GM19328 (cell line): ENCODE results near the gene C19orf85.

Source experiments
- ATAC-seq: cut with Tn5 transposase; IDR thresholded peaks from one replicate; pipeline ENCODE4 v1.9.1; 2021; ENCODE audit warnings: mild to moderate bottlenecking, moderate library complexity; ENCODE audit not compliant: unreplicated experiment

The C19orf85 gene

GRCh38 chr19:55478364-55478763 is 13.8 kb upstream of the C19orf85 start:
- no peak for ATAC-seq

- no peak for ATAC-seq
Observed at GRCh38 chr19:55477905-55478304, 13.4 kb upstream of the C19orf85 start.

GRCh38 chr19:55476100-55476775 is 11.7 kb upstream of the C19orf85 start, which contains the start of gene ZNF628:
Gene ZNF628 (plus strand): TSS chr19:55476617. CDS start chr19:55479911, 3,294 bp downstream.
- ATAC-seq: peak; percentile 85

GRCh38 chr19:55474269-55475265 is 10.0 kb upstream of the C19orf85 start:
- ATAC-seq: no peak

- ATAC-seq: no peak
Observed at GRCh38 chr19:55473225-55474012, 8.9 kb upstream of the C19orf85 start.

- ATAC-seq: no peak
Observed at GRCh38 chr19:55472463-55472862, 7.9 kb upstream of the C19orf85 start.

- ATAC-seq: no peak
Observed at GRCh38 chr19:55471266-55471665, 6.7 kb upstream of the C19orf85 start.

GRCh38 chr19:55468054-55468393 is 3.5 kb upstream of the C19orf85 start:
- ATAC-seq: no peak

- ATAC-seq: no peak
Observed at GRCh38 chr19:55467236-55468053, 2.9 kb upstream of the C19orf85 start.

- no peak for ATAC-seq
Observed at GRCh38 chr19:55466241-55466614, 1.7 kb upstream of the C19orf85 start.

GRCh38 chr19:55465460-55466240 is 1.1 kb upstream of the C19orf85 start:
- ATAC-seq: no peak

- no peak for ATAC-seq
Observed at GRCh38 chr19:55464039-55464661, 401 bp downstream of the C19orf85 start.

GRCh38 chr19:55463583-55464031 is 944 bp downstream of the C19orf85 start:
- ATAC-seq: no peak

GRCh38 chr19:55462722-55463121 is 1.8 kb downstream of the C19orf85 start:
- ATAC-seq: no peak

- no peak for ATAC-seq
Observed at GRCh38 chr19:55461974-55462626, 2.5 kb downstream of the C19orf85 start.

- peak; percentile 90 for ATAC-seq
Observed at GRCh38 chr19:55461259-55461973, 3.1 kb downstream of the C19orf85 start, which contains the start of gene ISOC2. Gene ISOC2 (minus strand): TSS chr19:55461642. CDS start chr19:55456486, 5,156 bp downstream.

- no peak for ATAC-seq
Observed at GRCh38 chr19:55460670-55461258, 3.8 kb downstream of the C19orf85 start.
